Measurements from ENCODE around the gene DCDC1. TPM values are rescaled to one million over a fixed set of nuclear protein-coding genes. Genes with fewer than 3 reads are reported as not detected.
"Not testable (repeated sequence)": the region's sequence is repeated elsewhere in the genome, so short reads cannot be mapped to it uniquely, and the experiment has no call there.

Gene DCDC1
- total RNA-seq, 1 experiment from 2014 or later, result 0.68 TPM

- no peaks in the 10 kb centered on the region for H3K36me3 Mint-ChIP-seq (ENCODE audit: insufficient read depth, unreplicated experiment)
- H3K27me3 Mint-ChIP-seq (ENCODE audit: unreplicated experiment), result no peaks in the 10 kb centered on the region
- H3K4me3 Mint-ChIP-seq (ENCODE audit: low read depth, unreplicated experiment), result no peak overlapping the region
- DNase-seq, result no peak
- H3K27ac Mint-ChIP-seq (ENCODE audit: unreplicated experiment), result no peak overlapping the region
- intact Hi-C loops (cut with micrococcal nuclease; ENCODE audit: unreplicated experiment), result no loop called here
- H3K9me3 Mint-ChIP-seq (ENCODE audit: low read depth, unreplicated experiment), result no peaks in the 10 kb centered on the region
- no peak for TF ChIP-seq CTCF (IDR thresholded peaks at IDR 0.05; ENCODE audit: unreplicated experiment)
- CTCF ChIA-PET, result no interaction called here
- H3K4me1 Mint-ChIP-seq (ENCODE audit: low read depth, unreplicated experiment), result peaks cover 8% of the 10 kb centered on the region
- BruUV-seq (replicated peaks), result no TSS peak
These were observed 46.4 kb downstream of the DCDC1 start for GRCh38 chr11:31323145-31323544.

- intact Hi-C loops (cut with micrococcal nuclease; ENCODE audit: unreplicated experiment); BruUV-seq (replicated peaks); H3K27ac Mint-ChIP-seq (ENCODE audit: unreplicated experiment); DNase-seq; H3K9me3 Mint-ChIP-seq (ENCODE audit: low read depth, unreplicated experiment); CTCF ChIA-PET; H3K27me3 Mint-ChIP-seq (ENCODE audit: unreplicated experiment); H3K36me3 Mint-ChIP-seq (ENCODE audit: insufficient read depth, unreplicated experiment); H3K4me3 Mint-ChIP-seq (ENCODE audit: low read depth, unreplicated experiment); H3K4me1 Mint-ChIP-seq (ENCODE audit: low read depth, unreplicated experiment): not testable (repeated sequence)
These were observed 48.0 kb downstream of the DCDC1 start for GRCh38 chr11:31321494-31321893.

GRCh38 chr11:31303644-31304180, 65.8 kb downstream of the DCDC1 start:
- H3K4me1 Mint-ChIP-seq (ENCODE audit: low read depth, unreplicated experiment), result no peaks in the 10 kb centered on the region
- no peaks in the 10 kb centered on the region for H3K9me3 Mint-ChIP-seq (ENCODE audit: low read depth, unreplicated experiment)
- CTCF ChIA-PET, result no interaction called here
- DNase-seq, result no peak
- intact Hi-C loops (cut with micrococcal nuclease; ENCODE audit: unreplicated experiment), result loop anchor here (2.0 kb wide), 1 partner anchor 27 kb away; no protein-coding TSS in a partner anchor
- H3K27ac Mint-ChIP-seq (ENCODE audit: unreplicated experiment), result no peak overlapping the region
- H3K27me3 Mint-ChIP-seq (ENCODE audit: unreplicated experiment), result no peaks in the 10 kb centered on the region
- BruUV-seq (replicated peaks), result no TSS peak
- H3K4me3 Mint-ChIP-seq (ENCODE audit: low read depth, unreplicated experiment), result no peak overlapping the region
- no peaks in the 10 kb centered on the region for H3K36me3 Mint-ChIP-seq (ENCODE audit: insufficient read depth, unreplicated experiment)
- TF ChIP-seq CTCF (IDR thresholded peaks at IDR 0.05; ENCODE audit: unreplicated experiment), result no peak

GRCh38 chr11:31301549-31302510, 67.7 kb downstream of the DCDC1 start:
- DNase-seq, result no peak
- no peak overlapping the region for H3K4me3 Mint-ChIP-seq (ENCODE audit: low read depth, unreplicated experiment)
- TF ChIP-seq CTCF (IDR thresholded peaks at IDR 0.05; ENCODE audit: unreplicated experiment), result no peak
- no peak overlapping the region for H3K27ac Mint-ChIP-seq (ENCODE audit: unreplicated experiment)
- intact Hi-C loops (cut with micrococcal nuclease; ENCODE audit: unreplicated experiment), result no loop called here
- CTCF ChIA-PET, result no interaction called here
- H3K36me3 Mint-ChIP-seq (ENCODE audit: insufficient read depth, unreplicated experiment), result no peaks in the 10 kb centered on the region
- H3K27me3 Mint-ChIP-seq (ENCODE audit: unreplicated experiment), result no peaks in the 10 kb centered on the region
- H3K4me1 Mint-ChIP-seq (ENCODE audit: low read depth, unreplicated experiment), result no peaks in the 10 kb centered on the region
- no peaks in the 10 kb centered on the region for H3K9me3 Mint-ChIP-seq (ENCODE audit: low read depth, unreplicated experiment)
- BruUV-seq (replicated peaks), result no TSS peak

- H3K4me1 Mint-ChIP-seq (ENCODE audit: low read depth, unreplicated experiment), result no peaks in the 10 kb centered on the region
- no peaks in the 10 kb centered on the region for H3K36me3 Mint-ChIP-seq (ENCODE audit: insufficient read depth, unreplicated experiment)
- H3K4me3 Mint-ChIP-seq (ENCODE audit: low read depth, unreplicated experiment), result no peak overlapping the region
- no peaks in the 10 kb centered on the region for H3K9me3 Mint-ChIP-seq (ENCODE audit: low read depth, unreplicated experiment)
- no peak for DNase-seq
- no TSS peak for BruUV-seq (replicated peaks)
- no peak overlapping the region for H3K27ac Mint-ChIP-seq (ENCODE audit: unreplicated experiment)
- no peak for TF ChIP-seq CTCF (IDR thresholded peaks at IDR 0.05; ENCODE audit: unreplicated experiment)
- CTCF ChIA-PET, result no interaction called here
- intact Hi-C loops (cut with micrococcal nuclease; ENCODE audit: unreplicated experiment), result no loop called here
- peaks cover 23% of the 10 kb centered on the region for H3K27me3 Mint-ChIP-seq (ENCODE audit: unreplicated experiment)
These were observed 74.2 kb downstream of the DCDC1 start for GRCh38 chr11:31295308-31295707.

GRCh38 chr11:31273527-31273926, 96.0 kb downstream of the DCDC1 start:
- H3K4me3 Mint-ChIP-seq (ENCODE audit: low read depth, unreplicated experiment); intact Hi-C loops (cut with micrococcal nuclease; ENCODE audit: unreplicated experiment); H3K27me3 Mint-ChIP-seq (ENCODE audit: unreplicated experiment); H3K9me3 Mint-ChIP-seq (ENCODE audit: low read depth, unreplicated experiment); CTCF ChIA-PET; H3K27ac Mint-ChIP-seq (ENCODE audit: unreplicated experiment); H3K36me3 Mint-ChIP-seq (ENCODE audit: insufficient read depth, unreplicated experiment); DNase-seq; H3K4me1 Mint-ChIP-seq (ENCODE audit: low read depth, unreplicated experiment); BruUV-seq (replicated peaks): not testable (repeated sequence)

Measured in Calu3 (cell line).